Fibroblast of pulmonary artery (primary cell): ENCODE measurements around the gene PSME2.
A peak's percentile ranks its signal among the peaks of the same experiment; 100 is the strongest.

Source experiments
- DNase-seq: peaks from one replicate; pipeline ENCODE4 v3.0.0-alpha.2; 2010; ENCODE audit warnings: low read depth
- H3K4me3 ChIP-seq: replicated peaks from 2 replicates; pipeline ENCODE4 v1.5.1; 2011; ENCODE audit warnings: low read depth, mild to moderate bottlenecking, control low read depth, low read length, moderate library complexity
- CTCF ChIP-seq: IDR thresholded peaks from 2 replicates; pipeline ENCODE4 v1.5.1; 2011; ENCODE audit warnings: mild to moderate bottlenecking, control low read depth, low read length, inconsistent platforms; ENCODE audit errors: missing control alignments

The PSME2 gene

GRCh38 chr14:24146453-24146977 is at the start of gene PSME2:
TSS of gene PSME2 (minus strand) at chr14:24146610. CDS start at chr14:24146581, 29 bp downstream.
- no peak for TF ChIP-seq CTCF
- peak within 1 kb of the TSS; percentile 90 for H3K4me3 ChIP-seq
- peak; percentile 98 for DNase-seq

GRCh38 chr14:24195186-24196070 is 49.0 kb upstream of the PSME2 start, which contains the start of gene TM9SF1:
TSS of gene TM9SF1 (minus strand) at chr14:24195441. CDS start at chr14:24195019, 422 bp downstream.
- H3K4me3 ChIP-seq: peak within 1 kb of the TSS; percentile 88
- no peak for TF ChIP-seq CTCF
- peak; percentile 87 for DNase-seq

GRCh38 chr14:24194873-24195185 is 48.4 kb upstream of the PSME2 start:
- no peak for TF ChIP-seq CTCF
- peak overlapping the region; percentile 88 for H3K4me3 ChIP-seq
- DNase-seq: no peak

- H3K4me3 ChIP-seq: peak overlapping the region; percentile 88
- no peak for DNase-seq
- TF ChIP-seq CTCF: no peak
Measured at GRCh38 chr14:24194186-24194872, 47.9 kb upstream of the PSME2 start.

GRCh38 chr14:24192933-24193332 is 46.5 kb upstream of the PSME2 start:
- no peak for DNase-seq
- no peak overlapping the region for H3K4me3 ChIP-seq
- no peak for TF ChIP-seq CTCF

- TF ChIP-seq CTCF: no peak
- H3K4me3 ChIP-seq: no peak overlapping the region
- DNase-seq: no peak
Measured at GRCh38 chr14:24190416-24190815, 44.0 kb upstream of the PSME2 start.
